ENCODE measurements around the gene ARL13B.
"Not testable (repeated sequence)": the region's sequence is repeated elsewhere in the genome, so short reads cannot be mapped to it uniquely, and the experiment has no call there.

Gene ARL13B

DNA sequence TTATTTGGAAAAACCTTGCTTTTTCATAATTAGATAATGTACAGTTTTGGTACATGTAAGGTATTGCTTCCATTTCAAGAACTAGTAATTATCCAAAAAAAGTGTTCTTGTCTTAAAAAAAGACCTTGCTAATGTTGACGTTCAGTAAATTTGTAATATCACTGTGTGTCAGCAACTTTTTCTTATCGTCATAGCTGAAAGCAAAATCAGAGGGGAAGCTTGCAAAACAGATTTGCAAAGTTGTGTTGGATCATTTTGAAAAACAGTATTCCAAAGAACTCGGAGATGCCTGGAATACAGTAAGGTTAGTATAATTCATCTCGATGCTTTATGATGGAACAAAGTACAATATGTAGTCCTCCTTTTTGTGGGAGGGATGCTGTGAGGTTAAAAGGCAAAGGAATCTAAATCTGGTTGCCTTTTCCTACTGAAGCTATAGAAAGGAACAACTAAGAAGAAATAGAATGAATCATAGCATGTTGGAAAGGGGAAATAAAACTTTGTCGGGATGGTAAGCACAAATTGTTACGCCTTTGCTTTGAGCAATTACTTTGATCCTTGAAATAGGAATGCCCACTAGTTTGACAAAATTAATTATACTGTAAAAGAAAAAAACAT lies 84.4 kb downstream of the ARL13B start:
- DNase-seq = no peak

DNA sequence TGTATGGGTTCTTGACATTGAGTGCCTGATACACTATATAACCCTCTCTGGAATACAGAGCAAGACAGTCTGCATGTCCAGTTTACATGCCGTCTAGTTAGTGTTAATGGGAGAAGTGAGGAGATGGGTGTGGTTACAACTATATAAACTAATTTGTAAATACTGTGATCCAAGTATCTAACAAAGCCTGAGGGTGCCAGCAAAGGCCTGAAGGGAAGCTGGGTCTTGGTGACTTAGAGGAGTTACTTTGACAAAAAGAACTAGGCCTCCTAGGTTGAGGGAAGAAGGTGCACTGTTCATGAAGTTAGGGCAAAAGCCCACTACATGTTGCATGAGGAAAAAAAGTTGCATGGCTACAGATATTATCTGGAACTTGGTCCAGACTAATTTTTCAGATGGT lies 85.2 kb downstream of the ARL13B start:
- no peak for DNase-seq

DNA sequence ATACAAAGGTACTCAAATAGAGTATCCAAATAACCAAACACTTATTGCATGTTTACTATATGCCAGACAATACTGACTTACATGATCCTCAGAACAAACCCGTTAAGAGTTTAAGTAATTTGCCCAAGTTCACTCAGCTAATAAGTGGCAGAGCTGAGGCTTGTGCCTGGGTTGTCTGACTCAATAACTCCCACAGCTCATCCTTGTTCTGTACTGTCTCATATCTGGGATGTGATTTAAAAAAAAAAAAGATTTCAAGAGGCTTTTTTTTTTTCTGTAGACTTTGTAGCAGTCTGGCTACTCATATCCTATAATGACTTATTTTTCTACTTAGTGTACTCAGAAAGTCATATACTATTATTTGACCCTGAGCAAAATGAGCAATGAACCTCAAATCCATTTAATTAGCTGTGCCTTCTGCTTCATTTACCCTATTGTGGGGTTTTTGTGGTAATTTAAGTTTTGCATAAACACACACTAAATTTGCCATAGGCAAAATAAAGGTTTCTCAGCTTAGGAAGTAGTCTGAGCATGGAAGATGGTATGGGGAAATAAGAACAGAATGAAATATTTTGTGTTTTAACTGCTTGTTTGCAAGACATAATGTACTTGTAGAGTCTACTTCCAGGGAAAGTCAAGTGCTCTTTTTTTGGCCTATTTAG lies 86.0 kb downstream of the ARL13B start:
- no peak for DNase-seq

DNA sequence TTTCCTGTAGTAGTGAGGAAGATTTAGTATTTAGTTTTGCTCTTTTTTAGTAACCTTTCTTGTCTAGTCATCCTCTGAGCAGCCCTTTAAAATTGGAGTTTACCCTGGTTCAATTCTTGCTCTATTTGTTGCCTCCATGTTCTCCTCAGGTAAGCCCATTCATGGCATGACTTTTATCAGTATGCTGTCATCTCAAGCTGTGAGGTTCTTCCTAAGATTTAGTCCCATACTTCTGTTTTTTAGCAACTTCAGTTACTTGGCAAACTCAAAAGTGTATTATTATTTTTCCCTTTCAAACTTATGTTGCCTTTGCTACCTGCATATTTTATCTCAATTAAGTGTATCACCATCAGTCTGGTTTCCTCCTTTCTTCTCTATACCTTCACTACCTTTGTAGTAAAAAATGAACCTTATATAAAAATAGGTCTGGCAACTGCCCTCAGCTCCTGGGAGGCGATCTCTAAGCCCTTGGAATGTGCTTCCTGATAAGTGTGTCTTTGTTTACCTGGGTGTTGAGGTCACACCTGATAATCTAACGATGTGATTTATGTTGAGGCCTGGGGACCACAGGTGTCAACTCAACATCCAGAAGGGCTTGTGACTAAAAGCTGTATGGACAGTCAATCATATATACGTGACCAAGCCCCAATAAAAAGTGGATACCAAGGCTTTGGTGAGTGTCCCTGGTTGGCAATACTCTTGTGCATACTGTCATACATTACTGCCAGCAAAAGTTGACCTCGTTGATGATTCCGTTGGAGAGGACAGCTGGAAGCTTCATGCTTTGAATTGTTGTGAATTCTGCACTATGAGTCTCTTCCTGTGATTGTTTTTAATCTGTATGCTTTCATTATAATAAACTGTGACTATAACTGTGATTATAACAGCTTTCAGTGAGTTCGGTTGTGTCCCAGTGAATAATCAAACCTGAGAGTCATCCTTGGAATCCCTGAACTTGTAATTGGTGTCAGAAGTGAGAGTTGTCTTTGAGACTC lies 86.8 kb downstream of the ARL13B start:
- no peak for DNase-seq

DNA sequence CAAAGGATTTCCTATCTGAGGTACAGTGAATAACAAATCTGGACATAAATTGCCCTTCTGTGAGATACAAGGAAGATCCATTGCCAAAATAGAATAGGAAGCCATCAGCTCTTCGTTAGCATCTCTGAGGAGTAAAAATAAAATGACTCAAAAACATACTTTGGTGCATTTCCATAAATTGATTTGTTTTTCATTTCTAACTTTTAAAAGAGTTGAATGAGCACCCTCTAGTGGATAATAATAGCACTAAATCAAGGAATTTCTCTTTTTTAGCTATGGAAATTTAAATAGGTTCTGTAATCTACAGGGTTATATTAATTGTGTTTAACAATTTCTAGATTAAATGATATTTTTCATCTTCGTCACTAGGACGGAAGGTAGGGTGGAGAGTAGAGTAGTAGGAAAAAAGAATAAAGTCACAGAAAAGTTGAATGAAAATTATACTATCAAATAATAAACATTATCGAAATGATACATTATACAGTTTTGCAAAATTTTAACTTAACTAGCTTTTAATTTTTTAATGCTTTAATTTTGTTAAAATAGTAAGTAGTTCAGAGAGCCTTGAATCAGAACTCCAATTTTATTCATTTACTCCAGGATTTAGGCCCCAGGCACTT lies 89.3 kb downstream of the ARL13B start:
- DNase-seq = peak; percentile 3

DNA sequence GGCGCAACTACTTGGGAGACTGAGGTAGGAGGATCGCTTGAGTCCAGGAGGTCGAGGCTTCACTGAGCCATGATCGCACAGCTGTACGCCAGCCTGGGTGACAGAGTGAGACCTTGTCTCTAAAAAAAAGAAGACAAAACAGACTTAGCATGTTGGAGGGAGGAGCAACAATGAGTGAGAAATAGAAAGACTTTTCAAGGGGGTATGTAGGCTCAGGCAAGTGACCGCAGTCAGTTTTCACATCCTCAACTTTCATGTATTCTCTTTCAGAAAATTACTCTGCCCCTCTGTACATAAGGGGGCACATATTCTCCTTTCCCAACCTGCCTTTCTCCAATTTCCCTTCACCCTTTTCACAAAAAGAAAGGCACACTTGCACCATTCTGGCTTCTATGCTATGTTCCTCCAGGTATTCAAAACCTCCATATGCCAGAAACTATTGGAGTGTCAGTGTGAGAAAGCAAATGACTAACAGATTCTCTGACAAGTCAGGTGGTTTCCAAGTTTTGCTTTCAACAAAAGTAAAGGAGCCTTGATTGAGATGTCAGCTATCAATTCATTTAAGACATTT lies 90.5 kb downstream of the ARL13B start:
- no peak for DNase-seq

DNA sequence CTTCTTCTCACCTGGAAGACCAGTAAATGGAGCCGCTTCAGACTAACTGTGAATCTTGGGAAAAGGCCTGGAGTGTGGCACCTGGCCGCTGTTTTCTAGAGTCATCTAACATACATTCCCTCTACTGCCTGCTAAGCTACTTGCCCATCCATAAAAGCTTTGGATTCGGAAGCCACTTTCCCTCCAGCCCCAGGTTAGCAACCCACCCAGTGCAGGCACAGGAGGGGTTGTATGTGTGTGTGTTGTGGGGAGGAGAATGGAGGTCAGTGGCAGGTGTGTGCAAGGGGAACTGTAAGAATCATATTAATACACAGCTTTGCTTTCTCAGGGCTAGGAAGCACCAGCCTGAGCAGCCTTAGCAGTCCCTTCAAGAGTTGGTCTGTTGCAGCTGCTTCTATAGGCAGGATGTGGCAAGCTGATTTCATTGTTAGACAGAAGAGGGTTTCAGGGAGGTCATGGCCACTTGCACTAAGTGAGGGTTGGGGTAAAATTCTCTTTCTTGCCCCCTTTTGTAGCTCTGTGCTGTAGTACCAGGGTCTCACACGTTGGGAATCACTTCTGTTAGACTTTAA lies 91.8 kb downstream of the ARL13B start:
- DNase-seq = no peak

DNA sequence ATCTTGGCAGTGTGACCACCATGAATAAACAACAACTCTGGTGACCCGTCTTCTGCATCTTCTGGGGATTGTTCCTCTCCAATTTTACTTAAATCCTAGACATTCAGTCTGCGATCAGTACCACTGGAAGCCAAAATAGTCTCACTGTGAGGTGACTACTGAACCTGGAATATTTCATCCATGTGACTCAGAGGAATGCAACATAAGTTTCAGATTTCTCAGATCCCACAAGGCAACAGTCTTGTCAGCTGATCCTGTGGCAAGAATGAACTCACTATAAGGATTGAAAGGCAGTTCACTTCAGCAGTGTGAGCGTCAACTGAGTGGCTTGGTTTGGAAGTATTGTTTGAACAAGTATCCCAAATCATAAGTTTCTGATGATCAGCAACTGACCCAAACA lies 96.1 kb downstream of the ARL13B start:
- no peak for DNase-seq

DNA sequence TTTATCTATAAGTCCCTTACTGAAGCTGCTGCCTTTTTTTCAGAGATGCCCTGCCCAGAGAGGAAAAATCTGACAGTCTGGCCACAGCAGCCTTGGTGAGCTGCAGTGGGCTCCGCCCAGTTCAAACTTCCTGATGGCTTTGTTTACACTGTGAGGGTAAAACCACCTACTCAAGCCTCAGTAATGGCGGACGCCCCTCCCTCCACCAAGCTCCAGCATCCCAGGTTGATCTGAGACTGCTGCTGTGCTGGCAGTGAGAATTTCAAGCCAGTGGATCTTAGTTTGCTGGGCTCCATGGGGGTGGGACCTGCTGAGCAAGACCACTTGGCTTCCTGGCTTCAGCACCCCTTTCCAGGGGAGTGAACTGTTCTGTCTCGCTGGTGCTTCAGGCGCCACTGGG lies 100.6 kb downstream of the ARL13B start:
- DNase-seq = not testable (repeated sequence)

DNA sequence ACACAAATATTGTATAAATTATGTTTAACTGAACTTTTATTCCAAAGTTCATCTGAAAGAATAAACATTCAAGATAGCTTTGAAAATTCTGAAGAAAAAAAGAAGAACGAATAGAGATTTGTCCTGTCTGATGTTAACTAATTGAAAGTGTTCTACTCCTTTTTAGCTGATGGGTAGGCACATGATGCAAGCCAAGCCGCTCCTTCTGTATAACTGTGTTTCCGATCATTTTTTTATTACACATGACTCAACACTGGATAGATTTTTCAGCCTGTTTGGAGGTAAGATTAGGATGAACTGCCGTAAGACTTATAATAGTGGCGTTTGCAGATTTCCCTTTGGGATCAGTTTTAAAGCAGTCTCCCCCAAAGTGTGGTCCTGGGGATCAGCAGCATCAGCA lies 101.9 kb downstream of the ARL13B start:
- no peak for DNase-seq

DNA sequence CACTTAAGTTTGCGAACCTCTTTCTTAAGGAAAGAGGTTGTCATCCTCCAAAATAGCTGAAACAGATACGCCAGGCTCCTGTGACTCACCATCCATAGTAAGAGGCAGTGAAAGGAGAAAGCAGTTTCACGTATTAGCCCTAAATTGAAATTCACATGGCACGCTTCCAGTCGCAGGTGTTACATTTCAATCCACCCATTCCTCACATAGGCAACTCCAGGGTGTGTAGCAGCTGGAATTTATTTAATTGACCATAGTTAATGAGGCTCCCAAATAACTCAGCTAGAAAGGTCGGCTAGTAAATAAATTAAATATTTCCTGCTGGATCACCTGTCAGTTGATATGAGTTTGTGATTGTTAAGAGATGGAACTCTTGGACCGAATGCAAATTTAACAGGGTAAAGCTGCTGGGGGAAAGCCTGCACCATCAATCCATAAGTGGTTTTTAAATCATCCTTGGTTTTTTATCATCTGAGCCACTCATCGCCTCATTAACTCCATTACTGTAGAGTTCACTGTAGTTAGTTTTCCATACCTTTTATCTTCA lies 102.5 kb downstream of the ARL13B start:
- peak; percentile 86 for DNase-seq

DNA sequence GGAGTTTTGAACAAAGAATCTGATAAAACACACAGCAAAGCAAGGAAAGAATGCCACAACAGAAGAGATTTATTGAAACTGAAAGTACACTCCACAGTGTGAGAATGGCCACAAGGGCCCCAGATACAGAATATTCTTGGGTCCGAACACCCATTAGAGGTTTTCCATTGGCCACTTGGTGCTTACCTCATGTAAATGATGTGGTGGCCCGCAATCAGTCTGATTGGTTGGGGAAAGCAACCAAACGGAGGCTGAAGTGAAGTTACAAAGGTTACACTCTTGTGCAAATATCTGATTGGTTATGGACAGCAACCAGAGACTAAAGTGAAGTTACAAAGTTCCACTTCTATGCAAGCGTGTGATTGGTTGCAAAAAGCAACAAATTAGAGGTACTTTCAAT lies 103.3 kb downstream of the ARL13B start:
- no peak for DNase-seq

DNA sequence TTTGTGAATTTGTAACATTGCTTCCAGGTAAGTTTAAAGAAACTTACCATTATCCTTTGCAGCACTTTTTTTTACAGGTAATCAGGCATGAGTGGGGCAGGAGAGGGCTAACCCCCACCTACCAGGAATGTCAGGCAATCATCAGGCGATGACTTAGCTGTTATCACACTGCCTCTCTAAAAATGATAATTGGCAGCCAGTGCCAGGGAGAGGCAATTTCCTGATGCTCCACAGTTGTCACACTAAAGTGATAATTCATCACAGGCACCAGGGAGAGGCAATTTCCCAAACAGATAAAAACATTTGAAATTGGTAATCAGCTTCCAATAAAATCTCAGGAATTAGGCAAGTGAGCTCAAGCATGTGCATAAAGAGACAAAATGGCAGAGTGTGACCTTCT lies 109.2 kb downstream of the ARL13B start:
- no peak for DNase-seq

DNA sequence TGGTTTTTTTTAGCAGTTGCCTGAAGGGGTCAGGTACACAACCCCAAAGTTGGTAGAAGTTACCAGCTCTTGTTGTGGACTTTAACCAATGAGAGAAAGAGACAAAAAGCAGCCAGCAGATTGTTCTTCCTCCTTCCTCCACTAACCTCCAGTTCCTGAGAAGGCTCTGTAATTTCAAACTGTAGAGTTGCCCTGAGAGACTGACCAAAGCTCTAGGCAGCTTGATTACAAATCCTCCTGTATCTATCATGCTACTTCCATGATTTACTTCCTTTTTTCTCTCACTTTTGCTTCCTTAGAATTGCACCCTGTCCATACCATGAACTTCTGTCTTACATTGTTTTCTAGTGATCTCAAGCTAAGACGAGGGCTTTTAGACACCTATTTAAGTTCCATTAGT lies 112.1 kb downstream of the ARL13B start:
- no peak for DNase-seq

DNA sequence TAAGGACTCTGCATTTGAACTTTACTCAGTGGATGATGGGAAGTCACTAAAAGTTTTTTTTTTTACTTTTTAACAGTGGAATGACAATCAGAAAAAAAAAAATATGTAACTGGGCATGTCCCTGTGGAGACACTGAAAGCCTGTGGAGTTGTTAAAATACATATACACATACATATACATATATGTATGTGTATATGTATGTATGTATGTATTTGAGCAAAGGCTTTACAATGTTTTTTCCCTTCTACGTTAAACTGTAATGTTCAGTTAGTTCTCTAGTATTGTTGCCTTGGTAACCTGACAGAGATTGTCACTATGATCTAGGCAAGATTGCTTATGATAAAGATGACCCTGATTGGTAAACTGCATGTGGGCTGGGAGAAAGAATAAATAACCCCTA lies 113.2 kb downstream of the ARL13B start:
- DNase-seq = no peak

DNA sequence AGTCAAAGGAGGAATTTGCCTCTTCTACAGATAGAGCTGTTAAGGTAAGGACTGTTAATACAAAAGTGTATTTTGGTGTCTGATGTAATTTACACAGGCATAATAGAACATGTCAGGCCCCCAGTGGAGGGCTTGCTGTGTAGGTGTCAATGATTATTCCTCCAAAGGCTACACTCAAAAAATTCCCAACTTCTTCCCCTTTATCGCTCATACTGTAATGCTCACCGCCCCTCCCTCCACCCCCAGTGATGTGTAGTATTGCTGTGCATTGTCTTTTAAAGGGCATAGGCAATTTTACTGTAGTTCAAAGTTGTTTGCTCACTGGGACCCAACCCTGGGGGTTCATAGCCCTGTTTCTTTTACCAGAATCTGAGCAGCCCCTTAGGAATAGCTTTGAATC lies 115.2 kb downstream of the ARL13B start:
- no peak for DNase-seq

DNA sequence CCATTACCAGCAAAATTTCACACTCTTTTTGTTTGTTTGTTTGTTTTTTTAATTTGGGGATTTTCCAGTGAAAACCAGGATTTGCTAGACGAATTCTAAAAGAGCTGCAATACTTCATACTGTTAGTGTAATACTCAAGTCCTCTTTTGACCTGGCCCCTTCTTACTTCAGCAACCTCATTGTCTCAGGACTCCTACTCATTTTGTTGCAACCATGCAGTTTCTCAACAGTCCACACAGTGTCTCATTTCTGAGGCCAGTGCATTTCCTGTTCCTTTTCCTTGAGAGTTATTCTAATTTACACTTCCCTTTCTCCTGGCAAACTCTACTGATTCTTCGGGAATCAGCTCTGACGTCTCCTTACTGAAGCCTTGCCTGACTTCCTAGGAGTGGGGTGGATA lies 118.5 kb downstream of the ARL13B start:
- DNase-seq = no peak

DNA sequence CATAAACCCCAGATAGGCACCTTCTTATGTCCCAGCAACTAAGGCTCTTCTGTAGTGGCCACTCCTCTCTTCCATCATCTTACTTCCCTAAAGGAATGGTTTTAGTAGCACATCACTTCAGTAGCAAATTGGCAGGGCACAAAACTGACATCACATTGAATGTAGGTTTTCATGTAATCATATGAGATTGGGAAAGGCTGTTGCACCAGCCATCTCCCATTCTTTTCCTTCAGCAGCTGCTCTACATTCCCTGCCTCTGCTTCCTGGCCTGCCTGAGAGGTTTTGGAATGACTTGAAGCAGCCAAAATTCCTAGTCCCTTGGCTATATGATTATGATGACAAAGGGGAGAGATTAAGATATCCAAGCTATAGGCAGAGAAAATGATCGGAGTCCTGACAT lies 119.4 kb downstream of the ARL13B start:
- no peak for DNase-seq

DNA sequence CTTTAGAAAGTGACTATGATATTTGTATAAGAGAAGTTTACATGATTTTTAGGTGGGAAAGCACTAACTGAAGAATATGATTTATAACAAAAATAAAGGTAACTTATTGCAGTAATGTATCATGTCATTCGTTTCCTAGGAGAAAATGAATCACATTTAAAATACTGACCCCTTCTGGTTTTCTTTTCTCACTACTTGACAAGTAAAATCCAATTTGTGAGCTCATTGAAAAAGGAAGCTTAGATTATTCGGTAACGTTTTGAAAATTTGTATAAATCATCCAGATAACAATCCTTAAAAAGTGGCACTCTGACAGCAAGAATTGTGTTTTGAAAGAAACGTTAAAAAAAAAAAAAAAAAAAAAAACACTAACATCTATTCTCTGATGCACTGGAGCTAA lies 121.9 kb downstream of the ARL13B start:
- DNase-seq = no peak

Data from NCI-H1105 (cell line).